Hematopoietic multipotent progenitor cell treated with erythropoietin and hydrocortisone succinate and interleukin-3 and kit ligand, for 15 days (in vitro differentiated cells): ENCODE measurements around the gene C10orf62.
"Not testable (repeated sequence)": the region's sequence is repeated elsewhere in the genome, so short reads cannot be mapped to it uniquely, and the experiment has no call there.

Experiments
- DNase-seq: peaks from one replicate; pipeline ENCODE4 v3.0.0-alpha.2; 2015; ENCODE audit warnings: low spot score

C10orf62 gene

GRCh38 chr10:97589479-97589878 lies at the start of gene C10orf62:
Gene C10orf62 (plus strand): TSS chr10:97589721. CDS start chr10:97589898, 177 bp downstream.
- DNase-seq, result no peak

GRCh38 chr10:97540669-97541500 lies 48.6 kb upstream of the C10orf62 start:
- no peak for DNase-seq

- no peak for DNase-seq
Measured at GRCh38 chr10:97542169-97543024, 47.1 kb upstream of the C10orf62 start.

GRCh38 chr10:97543025-97543546 lies 46.4 kb upstream of the C10orf62 start:
- DNase-seq, result no peak

GRCh38 chr10:97546456-97547270 lies 42.9 kb upstream of the C10orf62 start:
- no peak for DNase-seq

GRCh38 chr10:97547271-97547600 lies 42.3 kb upstream of the C10orf62 start:
- no peak for DNase-seq

GRCh38 chr10:97547962-97548361 lies 41.6 kb upstream of the C10orf62 start:
- DNase-seq, result no peak

GRCh38 chr10:97548828-97549455 lies 40.6 kb upstream of the C10orf62 start:
- DNase-seq, result no peak

- no peak for DNase-seq
Measured at GRCh38 chr10:97549587-97550322, 39.8 kb upstream of the C10orf62 start.

GRCh38 chr10:97550336-97551149 lies 39.0 kb upstream of the C10orf62 start:
- DNase-seq, result no peak

- DNase-seq, result no peak
Measured at GRCh38 chr10:97551271-97551670, 38.2 kb upstream of the C10orf62 start.

- peak; percentile 45 for DNase-seq
Measured at GRCh38 chr10:97553575-97554031, 35.9 kb upstream of the C10orf62 start.

- not testable (repeated sequence) for DNase-seq
Measured at GRCh38 chr10:97554336-97554735, 35.2 kb upstream of the C10orf62 start.

- not testable (repeated sequence) for DNase-seq
Measured at GRCh38 chr10:97555541-97555940, 34.0 kb upstream of the C10orf62 start.

GRCh38 chr10:97560731-97561381 lies 28.7 kb upstream of the C10orf62 start:
- DNase-seq, result not testable (repeated sequence)

- not testable (repeated sequence) for DNase-seq
Measured at GRCh38 chr10:97561386-97562077, 28.0 kb upstream of the C10orf62 start.

GRCh38 chr10:97562329-97562728 lies 27.2 kb upstream of the C10orf62 start:
- DNase-seq, result not testable (repeated sequence)

GRCh38 chr10:97563337-97563736 lies 26.2 kb upstream of the C10orf62 start:
- DNase-seq, result no peak

- no peak for DNase-seq
Measured at GRCh38 chr10:97564776-97565175, 24.7 kb upstream of the C10orf62 start.
